Measurements from ENCODE around the gene ACBD6. TPM values are rescaled to one million over a fixed set of nuclear protein-coding genes. Genes with fewer than 3 reads are reported as not detected.

ACBD6 gene
- total and polyA plus RNA-seq, 4 donors = 8.3 to 17.3 (median 14.0) TPM

- TF ChIP-seq RXRA (IDR thresholded peaks at IDR 0.05) (no peak), ATF3 (IDR thresholded peaks at IDR 0.05) (no peak), CTCF (IDR thresholded peaks at IDR 0.05; ENCODE audit: low read depth, low read length, missing input control) (no peak), HNF4A (conservative IDR thresholded peaks at IDR 0.05) (no peak), HNF4G (IDR thresholded peaks at IDR 0.05) (no peak), MAX (IDR thresholded peaks at IDR 0.05) (no peak), GABPA (IDR thresholded peaks at IDR 0.05 in 1 of 2, conservative IDR thresholded peaks at IDR 0.05 in 1 of 2) (no peak), JUND (IDR thresholded peaks at IDR 0.05) (no peak), SP1 (IDR thresholded peaks at IDR 0.05) (no peak), ZBTB33 (IDR thresholded peaks at IDR 0.05) (no peak), EGR1 (IDR thresholded peaks at IDR 0.05; ENCODE audit: low read depth in 2 of 2) (no peak), NR2F2 (IDR thresholded peaks at IDR 0.05) (no peak), YY1 (IDR thresholded peaks at IDR 0.05) (no peak), FOXA2 (IDR thresholded peaks at IDR 0.05) (no peak), TAF1 (conservative IDR thresholded peaks at IDR 0.05) (no peak), RAD21 (IDR thresholded peaks at IDR 0.05) (no peak)
- peaks cover 0 to 3% (median 1%) of the 10 kb centered on the region in 4 donors for H3K36me3 ChIP-seq (ENCODE audit: control insufficient read depth in 4 of 4, insufficient read depth in 3 of 4, low read depth in 1 of 4, low read length in 3 of 4)
- 98% methylated on average over 1 of the region's 1 CpG for WGBS
- no peaks in the 10 kb centered on the region for H3K27me3 ChIP-seq (ENCODE audit: control insufficient read depth in 4 of 4, insufficient read depth in 4 of 4, low read length in 3 of 4)
- H3K27ac ChIP-seq (ENCODE audit: low read depth in 1 of 2, low read length in 2 of 2) = no peak overlapping the region
- no peak for DNase-seq (ENCODE audit: low spot score)
- no peaks in the 10 kb centered on the region for H3K9me3 ChIP-seq (ENCODE audit: control insufficient read depth in 4 of 4, low read length in 3 of 4)
- no peaks in the 10 kb centered on the region for H3K4me1 ChIP-seq (ENCODE audit: control insufficient read depth in 4 of 4, insufficient read depth in 4 of 4, low read length in 3 of 4)
- no peak overlapping the region for H3K4me3 ChIP-seq (ENCODE audit: low read depth in 1 of 3, low read length in 3 of 3)
- H3K9ac ChIP-seq (ENCODE audit: low read depth in 1 of 2, low read length in 2 of 2) = no peak overlapping the region
Observed at GRCh38 chr1:180486092-180486491, 16.3 kb downstream of the ACBD6 start.

GRCh38 chr1:180484490-180484889 lies 17.9 kb downstream of the ACBD6 start:
- TF ChIP-seq RXRA (IDR thresholded peaks at IDR 0.05) (no peak), CTCF (IDR thresholded peaks at IDR 0.05; ENCODE audit: low read depth, low read length, missing input control) (no peak), HNF4A (conservative IDR thresholded peaks at IDR 0.05) (no peak)
- WGBS = 98% methylated on average over 8 of the region's 8 CpGs
- peaks cover 0 to 3% (median 1%) of the 10 kb centered on the region in 4 donors for H3K36me3 ChIP-seq (ENCODE audit: control insufficient read depth in 4 of 4, insufficient read depth in 3 of 4, low read depth in 1 of 4, low read length in 3 of 4)
- H3K9ac ChIP-seq (ENCODE audit: low read depth in 1 of 2, low read length in 2 of 2) = no peak overlapping the region
- H3K4me1 ChIP-seq (ENCODE audit: control insufficient read depth in 4 of 4, insufficient read depth in 4 of 4, low read length in 3 of 4) = no peaks in the 10 kb centered on the region
- H3K4me3 ChIP-seq (ENCODE audit: low read depth in 1 of 3, low read length in 3 of 3) = no peak overlapping the region
- no peak for DNase-seq (ENCODE audit: low spot score)
- no peak overlapping the region for H3K27ac ChIP-seq (ENCODE audit: low read depth in 1 of 2, low read length in 2 of 2)
- H3K9me3 ChIP-seq (ENCODE audit: control insufficient read depth in 4 of 4, low read length in 3 of 4) = no peaks in the 10 kb centered on the region
- H3K27me3 ChIP-seq (ENCODE audit: control insufficient read depth in 4 of 4, insufficient read depth in 4 of 4, low read length in 3 of 4) = no peaks in the 10 kb centered on the region

Measured in liver (tissue), 9 donors.